ENCODE results near the gene DIS3.

DNA sequence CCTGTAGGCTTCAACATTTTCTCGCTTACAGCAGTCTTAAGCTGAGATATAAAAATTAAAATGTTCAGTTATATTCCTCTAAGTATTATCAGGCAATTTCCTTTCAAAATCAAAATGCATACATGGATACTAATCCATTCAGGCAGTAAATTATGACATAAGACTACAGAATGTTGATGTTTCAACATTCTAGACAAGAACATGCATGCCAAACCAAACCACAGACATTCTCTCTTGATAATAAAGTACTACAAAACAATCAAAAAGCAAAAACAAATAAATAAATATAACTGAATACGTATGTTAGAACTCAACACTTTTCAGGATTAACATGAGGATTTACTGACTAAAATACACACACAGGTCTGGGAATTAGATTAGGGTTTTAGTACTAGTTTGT, 7.7 kb downstream of the DIS3 start:
- TF ChIP-seq, protein P1, sequence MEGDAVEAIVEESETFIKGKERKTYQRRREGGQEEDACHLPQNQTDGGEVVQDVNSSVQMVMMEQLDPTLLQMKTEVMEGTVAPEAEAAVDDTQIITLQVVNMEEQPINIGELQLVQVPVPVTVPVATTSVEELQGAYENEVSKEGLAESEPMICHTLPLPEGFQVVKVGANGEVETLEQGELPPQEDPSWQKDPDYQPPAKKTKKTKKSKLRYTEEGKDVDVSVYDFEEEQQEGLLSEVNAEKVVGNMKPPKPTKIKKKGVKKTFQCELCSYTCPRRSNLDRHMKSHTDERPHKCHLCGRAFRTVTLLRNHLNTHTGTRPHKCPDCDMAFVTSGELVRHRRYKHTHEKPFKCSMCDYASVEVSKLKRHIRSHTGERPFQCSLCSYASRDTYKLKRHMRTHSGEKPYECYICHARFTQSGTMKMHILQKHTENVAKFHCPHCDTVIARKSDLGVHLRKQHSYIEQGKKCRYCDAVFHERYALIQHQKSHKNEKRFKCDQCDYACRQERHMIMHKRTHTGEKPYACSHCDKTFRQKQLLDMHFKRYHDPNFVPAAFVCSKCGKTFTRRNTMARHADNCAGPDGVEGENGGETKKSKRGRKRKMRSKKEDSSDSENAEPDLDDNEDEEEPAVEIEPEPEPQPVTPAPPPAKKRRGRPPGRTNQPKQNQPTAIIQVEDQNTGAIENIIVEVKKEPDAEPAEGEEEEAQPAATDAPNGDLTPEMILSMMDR (conservative IDR thresholded peaks at IDR 0.05 in 1 of 2, IDR thresholded peaks at IDR 0.05 in 1 of 2; ENCODE audit: low read depth in 1 of 2, low read length in 2 of 2) = no peak
- no peak for TF ChIP-seq EZH2 (IDR thresholded peaks at IDR 0.05; ENCODE audit: low read length, missing control alignments)
